A549 (cell line): ENCODE measurements around the gene ACSL4. TPM values are rescaled to one million over a fixed set of nuclear protein-coding genes. Genes with fewer than 3 reads are reported as not detected.

ENCODE experiments used
- ATAC-seq, 2 experiments: fragments of 200-7000 bp in 1 of 2; fragments of >200 bp in 1 of 2; cut with Nextera tagmentation in 1 of 2; cut with Tn5 transposase in 1 of 2; 3 replicates each; pipeline versions ENCODE4 v1.8.0 to v1.9.1; 2018 to 2020; ENCODE audit warnings: mild to moderate bottlenecking in 1 of 2, moderate library complexity in 1 of 2
- CTCF ChIA-PET: fragments of 300-600 bp; sonication (Branson Sonifier 250); formaldehyde crosslinking; extraction: SDS; loops from one replicate; lab custom pipeline; 2021; ENCODE audit warnings: antibody characterized with exemption, inconsistent platforms; lab: Yijun Ruan, JAX
- POLR2A ChIA-PET: fragments of 350-600 bp; formaldehyde crosslinking; extraction: SDS; loops from one replicate; lab custom pipeline; 2021; ENCODE audit warnings: antibody characterized with exemption, inconsistent platforms; lab: Yijun Ruan, JAX
- DNase-seq, 2 experiments: peaks; one replicate each; pipeline versions ENCODE4 v3.0.0 to v3.0.0-alpha.2; 2011 to 2016; ENCODE audit warnings: low read depth in 1 of 2, low spot score in 1 of 2
- FAIRE-seq: peaks from 2 replicates; lab custom pipeline; 2011; peaks lifted over from hg19 to GRCh38; lab: Jason Lieb, UNC
- H3K27ac ChIP-seq, 2 experiments: fragments of >200 bp; sonication (Bioruptor Twin); formaldehyde crosslinking; 3 replicates each; pipeline ENCODE4 v1.5.1; 2016 to 2017
- H3K4me1 ChIP-seq: fragments of >200 bp; sonication (Bioruptor Twin); formaldehyde crosslinking; 3 replicates; pipeline ENCODE4 v1.6.1; 2016
- H3K4me2 ChIP-seq: fragments of >200 bp; sonication (Bioruptor Twin); formaldehyde crosslinking; 3 replicates; pipeline ENCODE4 v1.6.1; 2016
- H3K4me3 ChIP-seq: fragments of >200 bp; sonication (Bioruptor Twin); formaldehyde crosslinking; 3 replicates; pipeline ENCODE4 v1.5.1; 2016
- H3K9me3 ChIP-seq: fragments of >200 bp; sonication (Bioruptor Twin); formaldehyde crosslinking; 3 replicates; pipeline ENCODE4 v1.6.1; 2016
- CBX8 ChIP-seq: fragments of 200-600 bp; sonication (generic); IDR thresholded peaks from 2 replicates; pipeline ENCODE4 v1.6.1; 2016
- ESRRA ChIP-seq: fragments of 150-350 bp; IDR thresholded peaks from 2 replicates; pipeline ENCODE4 v1.6.1; 2014; ENCODE audit warnings: mild to moderate bottlenecking, low read length, borderline replicate concordance
- FOSL2 ChIP-seq, 2 experiments: fragments of 450-650 bp in 1 of 2; fragments of >200 bp in 1 of 2; sonication (Bioruptor Twin) in 1 of 2; formaldehyde crosslinking; IDR thresholded peaks; 2 replicates each; pipeline versions ENCODE4 v1.5.0 to v1.6.1; 2016 to 2020; ENCODE audit warnings: mild to moderate bottlenecking in 1 of 2, moderate library complexity in 1 of 2
- HOXA7 ChIP-seq: fragments of 250-450 bp; sonication (Bioruptor Pico); IDR thresholded peaks from 2 replicates; pipeline ENCODE4 v1.5.0; 2020; ENCODE audit warnings: mild to moderate bottlenecking, moderate library complexity
- HOXB13 ChIP-seq: fragments of 250-450 bp; sonication (Bioruptor Pico); IDR thresholded peaks from 2 replicates; pipeline ENCODE4 v1.5.0; 2020; ENCODE audit warnings: low read depth, mild to moderate bottlenecking, moderate library complexity
- HOXB5 ChIP-seq: fragments of 250-450 bp; sonication (Bioruptor Pico); IDR thresholded peaks from 2 replicates; pipeline ENCODE4 v1.5.0; 2020; ENCODE audit warnings: mild to moderate bottlenecking, moderate library complexity
- MAZ ChIP-seq: fragments of 150-350 bp; IDR thresholded peaks from 2 replicates; pipeline ENCODE4 v1.6.1; 2014; ENCODE audit warnings: antibody characterized with exemption, low read depth, low read length, borderline replicate concordance
- PBX3 ChIP-seq: IDR thresholded peaks from 2 replicates; pipeline ENCODE4 v1.6.1; 2012
- POLR2AphosphoS2 ChIP-seq: conservative IDR thresholded peaks from 2 replicates; pipeline ENCODE4 v1.6.1; 2012; ENCODE audit warnings: low read length, improper control_type of control experiment, inconsistent platforms
- RARB ChIP-seq: fragments of 250-450 bp; sonication (Bioruptor Pico); IDR thresholded peaks from 2 replicates; pipeline ENCODE4 v1.8.0; 2021; ENCODE audit warnings: mild to moderate bottlenecking, moderate library complexity
- RCOR1 ChIP-seq: fragments of 150-350 bp; IDR thresholded peaks from 2 replicates; pipeline ENCODE4 v1.6.1; 2014; ENCODE audit warnings: antibody characterized with exemption, low read length, low read depth
- REST ChIP-seq: fragments of 200-600 bp; sonication (generic); IDR thresholded peaks from 2 replicates; pipeline ENCODE4 v1.6.1; 2016; ENCODE audit warnings: antibody characterized with exemption, mild to moderate bottlenecking, moderate library complexity
- SREBF2 ChIP-seq: fragments of 450-650 bp; IDR thresholded peaks from 2 replicates; pipeline ENCODE4 v1.6.1; 2014; ENCODE audit warnings: mild to moderate bottlenecking, moderate library complexity
- ZSCAN20 ChIP-seq: fragments of 250-450 bp; sonication (Bioruptor Pico); IDR thresholded peaks from 2 replicates; pipeline ENCODE4 v1.8.0; 2022; ENCODE audit warnings: mild to moderate bottlenecking, moderate library complexity
- WGBS: methylation state at CpG from one replicate; pipeline ENCODE4 v1.1.6; 2017; ENCODE audit errors: missing lambda C conversion rate; 5-methylcytosine and 5-hydroxymethylcytosine counted together
- polyA plus RNA-seq, 4 experiments: library from polyadenylated mRNA; depleted of rRNA in 3 of 4; stranded (reverse); fragments of >200 nt; fragmentation: RNase III in 1 of 4; extraction: RNeasy Plus Mini Kit Qiagen cat#74134 plus additional on column Dnase treatment in 1 of 4; gene quantifications; 2 replicates in 3 of 4; 3 replicates in 1 of 4; pipeline ENCODE4 v1.2.3, GENCODE V29; 2011 to 2017
- TF ChIP-seq, protein P1 (sequence below): fragments of 250-450 bp; sonication (Bioruptor Pico); IDR thresholded peaks from 2 replicates; pipeline ENCODE4 v1.5.0; 2020; ENCODE audit warnings: low read depth, mild to moderate bottlenecking, moderate library complexity
- TF ChIP-seq, protein P2 (sequence below): fragments of >200 bp; sonication (Bioruptor Twin); formaldehyde crosslinking; IDR thresholded peaks from 3 replicates; pipeline ENCODE4 v1.5.1; 2016

Gene ACSL4
- polyA plus RNA-seq, 2 of the 4 experiments (the other 2 are of a cell fraction) = 31.6 to 36.8 TPM

GRCh38 chrX:109687903-109688302 is 45.2 kb downstream of the ACSL4 start:
- H3K27ac ChIP-seq = no peak overlapping the region
- ChIA-PET POLR2A (no interaction called here), CTCF (interaction anchor here (0.6 to 1.5 kb wide), 3 partner anchors 56 to 1228 kb away, joined by 3 read pairs; no protein-coding TSS in a partner anchor)
- DNase-seq (no peak), FAIRE-seq (no peak), ATAC-seq (no peak)
- 100% methylated on average over 1 of the region's 1 CpG for WGBS
- no peaks in the 10 kb centered on the region for H3K4me1 ChIP-seq
- no peaks in the 10 kb centered on the region for H3K9me3 ChIP-seq
- no peak overlapping the region for H3K4me3 ChIP-seq
- H3K4me2 ChIP-seq = no peak overlapping the region
- TF ChIP-seq ZSCAN20 = no peak

DNA sequence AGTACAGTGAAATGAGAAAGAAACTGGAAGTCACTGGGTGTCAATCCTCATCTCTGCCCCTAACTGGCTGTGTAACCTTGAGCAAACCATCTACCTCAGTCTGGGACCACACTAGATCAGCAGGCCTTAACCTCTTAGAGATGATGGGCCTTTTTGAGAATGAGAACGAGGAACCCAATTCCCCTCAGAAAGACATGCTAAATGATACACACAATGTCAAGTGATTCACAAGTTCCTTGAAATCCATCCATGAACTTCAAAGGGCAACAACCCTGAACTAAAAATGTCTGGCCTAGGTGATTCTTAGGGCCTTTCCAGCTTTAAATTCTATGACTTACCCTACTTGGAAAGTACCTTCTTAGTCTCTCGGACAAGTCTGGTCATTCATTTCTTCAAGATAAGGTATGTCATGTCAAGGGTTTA is 47.4 kb downstream of the ACSL4 start:
- no peak for FAIRE-seq
- ATAC-seq = no peak
- no peak for DNase-seq
- H3K4me1 ChIP-seq = no peaks in the 10 kb centered on the region
- no peak overlapping the region for H3K4me2 ChIP-seq
- no peaks in the 10 kb centered on the region for H3K9me3 ChIP-seq
- TF ChIP-seq, protein P1, sequence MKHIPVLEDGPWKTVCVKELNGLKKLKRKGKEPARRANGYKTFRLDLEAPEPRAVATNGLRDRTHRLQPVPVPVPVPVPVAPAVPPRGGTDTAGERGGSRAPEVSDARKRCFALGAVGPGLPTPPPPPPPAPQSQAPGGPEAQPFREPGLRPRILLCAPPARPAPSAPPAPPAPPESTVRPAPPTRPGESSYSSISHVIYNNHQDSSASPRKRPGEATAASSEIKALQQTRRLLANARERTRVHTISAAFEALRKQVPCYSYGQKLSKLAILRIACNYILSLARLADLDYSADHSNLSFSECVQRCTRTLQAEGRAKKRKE (CRISPR knock-in tag) = no peak
- POLR2A ChIA-PET = no interaction called here
- no peak overlapping the region for H3K27ac ChIP-seq
- CTCF ChIA-PET = no interaction called here
- 82% methylated on average over 2 of the region's 2 CpGs for WGBS
- no peak overlapping the region for H3K4me3 ChIP-seq

DNA sequence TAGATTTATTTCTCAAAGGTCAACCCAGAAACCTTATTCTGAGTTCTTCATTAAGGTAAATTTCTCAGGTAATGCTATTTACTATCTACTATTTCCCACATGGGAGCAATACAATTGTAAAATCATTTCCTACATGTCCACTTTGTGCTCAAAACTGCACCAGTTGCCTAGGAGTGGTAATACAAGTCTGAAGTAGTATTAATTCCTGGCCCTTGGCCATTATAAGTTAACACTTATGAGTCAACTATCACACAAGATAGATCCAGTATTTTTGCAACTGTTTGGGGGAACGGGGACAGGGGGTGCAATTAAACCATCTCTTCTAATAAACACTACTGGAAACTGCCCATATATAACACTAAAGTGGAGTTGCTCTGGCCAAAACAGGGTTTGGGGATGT is 48.9 kb downstream of the ACSL4 start:
- no peak for ATAC-seq
- no peak for DNase-seq
- Histone ChIP-seq H3K9me3 (no peaks in the 10 kb centered on the region), H3K4me2 (no peak overlapping the region), H3K27ac (no peak overlapping the region), H3K4me3 (no peak overlapping the region), H3K4me1 (no peaks in the 10 kb centered on the region)
- TF ChIP-seq FOSL2 (IDR thresholded peaks at IDR 0.05) (no peak), FOSL2 (CRISPR knock-in tag; IDR thresholded peaks at IDR 0.05) (no peak), ESRRA (no peak), SREBF2 (no peak), HOXA7 (CRISPR knock-in tag) (no peak), RCOR1 (no peak), HOXB13 (CRISPR knock-in tag) (no peak), HOXB5 (CRISPR knock-in tag) (no peak)
- TF ChIP-seq, protein P2, sequence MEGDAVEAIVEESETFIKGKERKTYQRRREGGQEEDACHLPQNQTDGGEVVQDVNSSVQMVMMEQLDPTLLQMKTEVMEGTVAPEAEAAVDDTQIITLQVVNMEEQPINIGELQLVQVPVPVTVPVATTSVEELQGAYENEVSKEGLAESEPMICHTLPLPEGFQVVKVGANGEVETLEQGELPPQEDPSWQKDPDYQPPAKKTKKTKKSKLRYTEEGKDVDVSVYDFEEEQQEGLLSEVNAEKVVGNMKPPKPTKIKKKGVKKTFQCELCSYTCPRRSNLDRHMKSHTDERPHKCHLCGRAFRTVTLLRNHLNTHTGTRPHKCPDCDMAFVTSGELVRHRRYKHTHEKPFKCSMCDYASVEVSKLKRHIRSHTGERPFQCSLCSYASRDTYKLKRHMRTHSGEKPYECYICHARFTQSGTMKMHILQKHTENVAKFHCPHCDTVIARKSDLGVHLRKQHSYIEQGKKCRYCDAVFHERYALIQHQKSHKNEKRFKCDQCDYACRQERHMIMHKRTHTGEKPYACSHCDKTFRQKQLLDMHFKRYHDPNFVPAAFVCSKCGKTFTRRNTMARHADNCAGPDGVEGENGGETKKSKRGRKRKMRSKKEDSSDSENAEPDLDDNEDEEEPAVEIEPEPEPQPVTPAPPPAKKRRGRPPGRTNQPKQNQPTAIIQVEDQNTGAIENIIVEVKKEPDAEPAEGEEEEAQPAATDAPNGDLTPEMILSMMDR = no peak
- POLR2A ChIA-PET = no interaction called here
- CTCF ChIA-PET = no interaction called here
- no peak for FAIRE-seq
- WGBS = 77% methylated on average over 1 of the region's 1 CpG

DNA sequence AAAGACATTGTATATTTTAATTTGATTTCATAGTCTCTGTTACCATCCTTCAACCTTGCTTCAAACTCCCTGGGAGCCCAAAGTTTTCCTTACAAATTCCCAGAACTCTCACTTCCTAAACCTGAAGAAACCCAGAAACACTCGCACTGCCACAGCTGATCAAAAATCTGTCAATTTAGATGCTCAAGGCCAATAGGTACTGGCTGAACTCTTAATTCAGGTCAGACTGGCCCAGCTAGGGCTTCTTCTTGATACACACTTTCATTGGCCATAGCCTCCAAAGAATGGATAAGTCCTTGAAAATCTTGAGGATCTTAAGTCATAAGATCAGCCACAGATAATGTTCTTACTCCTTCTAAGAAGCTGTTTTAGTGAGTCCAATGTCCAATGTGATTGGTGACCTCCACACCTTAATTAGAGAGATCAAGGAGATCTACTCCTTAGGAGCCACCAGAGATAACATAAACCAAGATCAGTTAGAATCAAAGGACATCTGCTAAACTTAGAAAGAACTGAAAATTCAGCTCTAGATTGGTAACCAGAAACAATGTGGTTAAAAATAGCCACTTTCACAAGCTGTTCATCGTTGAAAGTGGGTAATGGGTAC is 51.5 kb downstream of the ACSL4 start:
- ChIA-PET POLR2A (no interaction called here), CTCF (no interaction called here)
- TF ChIP-seq ESRRA = no peak
- TF ChIP-seq MAZ = no peak
- TF ChIP-seq SREBF2 = no peak
- TF ChIP-seq POLR2AphosphoS2 = no peak
- no peak for TF ChIP-seq REST
- TF ChIP-seq PBX3 = no peak
- no peak for TF ChIP-seq RARB (CRISPR knock-in tag)
- TF ChIP-seq, protein P2 = no peak
- TF ChIP-seq, protein P1 (CRISPR knock-in tag) = no peak
- no peak for TF ChIP-seq CBX8

More for the DNA sequence above, 51.5 kb downstream of the ACSL4 start:
- ATAC-seq = no peak
- WGBS = 85% methylated on average over 2 of the region's 2 CpGs
- no peak for FAIRE-seq
- no peak for DNase-seq
- Histone ChIP-seq H3K4me2 (no peak overlapping the region), H3K4me3 (no peak overlapping the region), H3K9me3 (no peaks in the 10 kb centered on the region), H3K4me1 (no peaks in the 10 kb centered on the region), H3K27ac (no peak overlapping the region)
